ENCODE data around the gene ANO4.

ANO4 gene

GRCh38 chr12:100954118-100954517 is 159.5 kb downstream of the ANO4 start:
- Histone ChIP-seq H3K4me1 (ENCODE audit: insufficient read depth, insufficient read length) (peaks cover 7% of the 10 kb centered on the region), H3K27me3 (ENCODE audit: insufficient read depth, insufficient read length) (no peaks in the 10 kb centered on the region), H3K4me3 (ENCODE audit: insufficient read length, low read depth) (no peak overlapping the region), H3K9ac (ENCODE audit: insufficient read length, low read depth) (no peak overlapping the region), H3K36me3 (ENCODE audit: insufficient read depth, insufficient read length, low read length) (peaks cover 3% of the 10 kb centered on the region), H3K9me3 (ENCODE audit: insufficient read depth, low read length) (no peaks in the 10 kb centered on the region)
- DNase-seq (ENCODE audit: low read depth, low spot score) = no peak
- no peak for TF ChIP-seq YY1 (IDR thresholded peaks at IDR 0.05; ENCODE audit: insufficient read depth, insufficient read length)
- TF ChIP-seq ZNF274 (IDR thresholded peaks at IDR 0.05; ENCODE audit: low read depth, low read length) = no peak
- TF ChIP-seq SUZ12 (IDR thresholded peaks at IDR 0.05; ENCODE audit: extremely low read depth, insufficient read depth, insufficient read length) = no peak

- TF ChIP-seq YY1 (IDR thresholded peaks at IDR 0.05; ENCODE audit: insufficient read depth, insufficient read length) (no peak), SUZ12 (IDR thresholded peaks at IDR 0.05; ENCODE audit: extremely low read depth, insufficient read depth, insufficient read length) (no peak), ZNF274 (IDR thresholded peaks at IDR 0.05; ENCODE audit: low read depth, low read length) (no peak)
- H3K9me3 ChIP-seq (ENCODE audit: insufficient read depth, low read length) = no peaks in the 10 kb centered on the region
- no peaks in the 10 kb centered on the region for H3K27me3 ChIP-seq (ENCODE audit: insufficient read depth, insufficient read length)
- H3K4me1 ChIP-seq (ENCODE audit: insufficient read depth, insufficient read length) = peaks cover 7% of the 10 kb centered on the region
- H3K4me3 ChIP-seq (ENCODE audit: insufficient read length, low read depth) = no peak overlapping the region
- H3K9ac ChIP-seq (ENCODE audit: insufficient read length, low read depth) = no peak overlapping the region
- peaks cover 3% of the 10 kb centered on the region for H3K36me3 ChIP-seq (ENCODE audit: insufficient read depth, insufficient read length, low read length)
- DNase-seq (ENCODE audit: low read depth, low spot score) = peak; percentile 70
These were observed 160.6 kb downstream of the ANO4 start for GRCh38 chr12:100955139-100955538.

GRCh38 chr12:100956311-100956852 is 161.8 kb downstream of the ANO4 start:
- Histone ChIP-seq H3K4me3 (ENCODE audit: insufficient read length, low read depth) (no peak overlapping the region), H3K27me3 (ENCODE audit: insufficient read depth, insufficient read length) (no peaks in the 10 kb centered on the region), H3K36me3 (ENCODE audit: insufficient read depth, insufficient read length, low read length) (peaks cover 3% of the 10 kb centered on the region), H3K9ac (ENCODE audit: insufficient read length, low read depth) (no peak overlapping the region), H3K9me3 (ENCODE audit: insufficient read depth, low read length) (no peaks in the 10 kb centered on the region), H3K4me1 (ENCODE audit: insufficient read depth, insufficient read length) (peaks cover 7% of the 10 kb centered on the region)
- no peak for DNase-seq (ENCODE audit: low read depth, low spot score)
- no peak for TF ChIP-seq ZNF274 (IDR thresholded peaks at IDR 0.05; ENCODE audit: low read depth, low read length)
- TF ChIP-seq SUZ12 (IDR thresholded peaks at IDR 0.05; ENCODE audit: extremely low read depth, insufficient read depth, insufficient read length) = no peak
- no peak for TF ChIP-seq YY1 (IDR thresholded peaks at IDR 0.05; ENCODE audit: insufficient read depth, insufficient read length)

- TF ChIP-seq ZNF274 (IDR thresholded peaks at IDR 0.05; ENCODE audit: low read depth, low read length) (no peak), SUZ12 (IDR thresholded peaks at IDR 0.05; ENCODE audit: extremely low read depth, insufficient read depth, insufficient read length) (no peak), YY1 (IDR thresholded peaks at IDR 0.05; ENCODE audit: insufficient read depth, insufficient read length) (no peak)
- Histone ChIP-seq H3K9ac (ENCODE audit: insufficient read length, low read depth) (no peak overlapping the region), H3K36me3 (ENCODE audit: insufficient read depth, insufficient read length, low read length) (peaks cover 3% of the 10 kb centered on the region), H3K9me3 (ENCODE audit: insufficient read depth, low read length) (no peaks in the 10 kb centered on the region), H3K27me3 (ENCODE audit: insufficient read depth, insufficient read length) (no peaks in the 10 kb centered on the region), H3K4me1 (ENCODE audit: insufficient read depth, insufficient read length) (peaks cover 2% of the 10 kb centered on the region), H3K4me3 (ENCODE audit: insufficient read length, low read depth) (no peak overlapping the region)
- no peak for DNase-seq (ENCODE audit: low read depth, low spot score)
These were observed 164.9 kb downstream of the ANO4 start for GRCh38 chr12:100959481-100959880.

- no peak for DNase-seq (ENCODE audit: low read depth, low spot score)
- no peak overlapping the region for H3K9ac ChIP-seq (ENCODE audit: insufficient read length, low read depth)
- H3K27me3 ChIP-seq (ENCODE audit: insufficient read depth, insufficient read length) = no peaks in the 10 kb centered on the region
- no peaks in the 10 kb centered on the region for H3K9me3 ChIP-seq (ENCODE audit: insufficient read depth, low read length)
- H3K36me3 ChIP-seq (ENCODE audit: insufficient read depth, insufficient read length, low read length) = peaks cover 1% of the 10 kb centered on the region
- H3K4me1 ChIP-seq (ENCODE audit: insufficient read depth, insufficient read length) = no peaks in the 10 kb centered on the region
- TF ChIP-seq ZNF274 (IDR thresholded peaks at IDR 0.05; ENCODE audit: low read depth, low read length) = no peak
- no peak for TF ChIP-seq YY1 (IDR thresholded peaks at IDR 0.05; ENCODE audit: insufficient read depth, insufficient read length)
- TF ChIP-seq SUZ12 (IDR thresholded peaks at IDR 0.05; ENCODE audit: extremely low read depth, insufficient read depth, insufficient read length) = no peak
- H3K4me3 ChIP-seq (ENCODE audit: insufficient read length, low read depth) = no peak overlapping the region
These were observed 167.6 kb downstream of the ANO4 start for GRCh38 chr12:100962086-100962712.

DNA sequence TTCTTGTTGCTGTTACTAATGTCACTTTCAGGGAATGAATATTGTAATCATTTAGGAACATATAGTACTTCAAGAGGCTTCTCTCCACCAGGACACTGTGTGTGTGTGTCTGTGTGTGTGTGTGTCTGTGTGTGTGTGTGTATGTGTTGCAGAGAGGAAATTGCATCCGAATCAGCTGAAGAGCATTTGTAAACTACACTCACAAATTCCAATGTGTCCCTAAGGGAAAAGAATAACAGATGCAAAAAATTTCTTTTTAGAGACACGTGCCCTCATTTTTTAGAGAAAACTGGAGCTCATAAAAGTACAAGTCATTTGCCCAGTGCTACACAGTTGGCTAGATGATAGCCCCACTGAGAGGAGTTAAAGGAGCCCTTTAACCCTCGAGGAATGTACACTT is 168.8 kb downstream of the ANO4 start:
- no peak for DNase-seq (ENCODE audit: low read depth, low spot score)
- Histone ChIP-seq H3K9ac (ENCODE audit: insufficient read length, low read depth) (no peak overlapping the region), H3K36me3 (ENCODE audit: insufficient read depth, insufficient read length, low read length) (no peaks in the 10 kb centered on the region), H3K4me1 (ENCODE audit: insufficient read depth, insufficient read length) (no peaks in the 10 kb centered on the region), H3K4me3 (ENCODE audit: insufficient read length, low read depth) (no peak overlapping the region), H3K27me3 (ENCODE audit: insufficient read depth, insufficient read length) (no peaks in the 10 kb centered on the region), H3K9me3 (ENCODE audit: insufficient read depth, low read length) (no peaks in the 10 kb centered on the region)
- TF ChIP-seq YY1 (IDR thresholded peaks at IDR 0.05; ENCODE audit: insufficient read depth, insufficient read length) (no peak), SUZ12 (IDR thresholded peaks at IDR 0.05; ENCODE audit: extremely low read depth, insufficient read depth, insufficient read length) (no peak), ZNF274 (IDR thresholded peaks at IDR 0.05; ENCODE audit: low read depth, low read length) (no peak)

DNA sequence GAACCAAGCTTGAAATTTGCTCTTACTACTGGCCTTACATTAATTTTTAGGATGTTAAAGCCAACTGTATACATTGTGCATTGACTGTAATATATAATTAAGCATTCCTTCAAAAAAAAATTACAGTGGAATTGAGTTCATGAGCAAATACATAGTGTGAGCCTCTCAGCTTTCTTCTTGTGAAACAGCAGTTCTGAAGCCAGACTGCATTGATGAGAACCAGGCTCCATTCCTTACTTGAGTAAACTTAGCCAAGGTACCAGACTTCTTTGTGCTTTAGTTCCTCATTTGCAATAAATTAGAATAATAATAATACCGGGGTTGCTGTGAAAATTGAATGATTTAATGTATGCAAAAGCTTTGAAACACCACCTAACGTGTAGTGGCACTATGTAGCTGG is 169.5 kb downstream of the ANO4 start:
- TF ChIP-seq ZNF274 (IDR thresholded peaks at IDR 0.05; ENCODE audit: low read depth, low read length) = no peak
- no peak for TF ChIP-seq YY1 (IDR thresholded peaks at IDR 0.05; ENCODE audit: insufficient read depth, insufficient read length)
- no peak for TF ChIP-seq SUZ12 (IDR thresholded peaks at IDR 0.05; ENCODE audit: extremely low read depth, insufficient read depth, insufficient read length)

More for the DNA sequence above, 169.5 kb downstream of the ANO4 start:
- Histone ChIP-seq H3K9me3 (ENCODE audit: insufficient read depth, low read length) (no peaks in the 10 kb centered on the region), H3K4me1 (ENCODE audit: insufficient read depth, insufficient read length) (no peaks in the 10 kb centered on the region), H3K36me3 (ENCODE audit: insufficient read depth, insufficient read length, low read length) (no peaks in the 10 kb centered on the region), H3K27me3 (ENCODE audit: insufficient read depth, insufficient read length) (no peaks in the 10 kb centered on the region), H3K9ac (ENCODE audit: insufficient read length, low read depth) (no peak overlapping the region), H3K4me3 (ENCODE audit: insufficient read length, low read depth) (no peak overlapping the region)
- DNase-seq (ENCODE audit: low read depth, low spot score) = no peak

Measured in NT2/D1 (cell line).